Kidney capillary endothelial cell (primary cell): ENCODE data around the gene BCR.

Source experiments
- DNase-seq: peaks from one replicate; pipeline ENCODE4 v3.0.0-alpha.2; 2018; ENCODE audit warnings: low spot score

Gene BCR

DNA sequence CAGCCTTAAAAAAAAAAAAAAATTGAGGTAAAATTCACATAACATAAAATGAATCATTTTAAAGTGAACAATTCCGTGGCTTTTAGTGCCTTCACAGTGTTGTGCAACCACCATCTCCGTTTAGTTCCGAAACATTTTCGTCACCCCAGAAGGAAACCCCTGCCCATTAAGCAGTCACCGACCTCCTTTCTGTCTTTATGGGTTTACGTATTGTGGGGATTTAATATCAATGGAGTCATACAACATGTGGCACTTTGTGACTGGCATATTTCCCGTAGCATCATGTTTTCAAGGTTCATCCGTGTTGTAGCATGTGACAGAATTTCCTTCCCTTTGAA lies 65.5 kb downstream of the BCR start:
- DNase-seq, result no peak

DNA sequence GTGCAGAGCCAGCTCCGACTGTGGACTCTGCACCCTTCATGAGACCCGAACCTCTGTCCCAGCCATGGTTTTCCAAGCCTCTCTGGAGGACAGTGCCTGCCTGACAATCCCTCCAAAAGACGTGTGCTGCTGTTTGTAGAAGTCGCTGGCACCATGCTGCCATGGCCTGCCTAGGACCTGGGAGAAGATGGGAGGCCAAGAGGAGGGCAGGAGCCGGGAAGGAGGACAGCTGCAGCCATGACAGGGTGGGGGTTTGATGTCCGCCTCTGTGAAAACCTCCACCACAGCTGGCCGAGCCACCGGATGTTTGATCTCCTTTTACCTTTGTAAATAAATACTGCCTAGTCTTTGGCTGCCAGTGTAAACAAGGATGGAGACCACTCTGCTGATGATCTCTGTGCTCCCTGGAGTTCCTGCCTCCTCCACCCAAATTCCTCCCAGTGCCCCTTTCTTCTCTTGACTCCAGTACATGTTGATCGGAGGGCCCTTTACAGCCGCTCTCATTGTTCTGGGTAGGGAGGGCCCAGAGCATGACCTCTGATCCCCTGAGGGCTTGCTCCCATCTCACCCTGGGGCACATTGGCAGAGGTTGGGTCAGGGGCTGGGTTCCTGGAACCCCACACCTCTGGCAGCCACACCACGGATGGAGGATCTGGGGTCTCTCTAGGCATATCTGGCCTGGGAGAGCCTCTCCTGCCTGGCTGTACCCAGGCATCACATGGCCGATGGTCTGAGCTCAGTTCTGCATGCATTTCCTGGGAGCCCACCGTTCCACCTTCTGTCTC lies 66.9 kb downstream of the BCR start:
- no peak for DNase-seq

DNA sequence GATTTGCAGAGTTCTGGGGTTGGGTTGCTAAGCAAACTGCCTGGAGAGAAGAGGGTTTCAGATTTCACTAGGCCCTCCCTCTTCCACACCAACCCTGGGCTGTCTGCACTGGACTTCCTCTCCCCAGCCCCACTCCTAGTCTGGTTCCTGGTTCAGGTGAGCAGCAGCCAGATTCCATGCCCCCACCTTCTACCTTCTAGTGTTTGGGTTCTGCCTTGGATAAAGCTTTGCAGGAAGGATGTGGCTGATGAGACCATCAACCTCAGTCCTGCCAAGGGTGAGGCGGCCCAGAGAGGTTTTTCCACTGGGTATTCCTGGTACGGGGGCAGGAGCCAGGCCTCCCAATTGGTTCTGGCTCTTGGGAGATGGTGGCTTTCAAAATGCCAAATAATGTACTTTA lies 68.3 kb downstream of the BCR start:
- no peak for DNase-seq

DNA sequence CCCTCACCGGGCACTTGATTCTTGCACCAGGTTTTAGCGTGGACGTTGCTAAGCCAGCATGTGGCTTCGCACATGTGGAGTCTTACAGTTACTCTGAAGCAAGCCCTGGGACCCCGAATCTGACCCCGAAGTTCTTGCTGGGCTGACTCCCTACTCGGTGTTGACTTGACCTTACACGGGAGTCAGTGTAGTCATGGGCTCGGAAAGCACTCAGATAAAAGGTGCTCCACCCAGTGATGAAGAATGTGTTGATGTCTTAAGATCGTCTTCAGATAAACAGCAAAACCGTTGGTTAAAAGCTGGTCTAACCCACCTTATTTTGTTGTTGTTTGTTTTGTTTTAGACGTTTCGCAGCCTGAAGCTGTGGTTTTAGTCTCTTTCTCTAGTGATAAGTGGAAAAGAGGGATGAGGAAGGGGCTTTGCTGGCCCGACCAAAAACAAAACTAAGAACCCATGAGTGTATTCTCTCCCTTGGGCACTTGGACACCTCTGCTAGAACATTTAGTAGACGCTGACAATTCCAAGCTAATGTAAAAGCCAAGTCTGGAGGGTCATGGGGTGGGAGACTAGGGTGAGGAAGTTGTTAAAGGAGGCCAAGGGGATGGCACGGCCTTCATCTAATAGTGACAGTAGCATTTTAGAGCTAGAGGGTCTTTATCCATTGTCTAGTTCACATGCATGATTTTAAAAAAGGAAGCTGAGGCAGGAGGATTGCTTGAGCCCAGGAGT lies 69.9 kb downstream of the BCR start:
- DNase-seq, result no peak

DNA sequence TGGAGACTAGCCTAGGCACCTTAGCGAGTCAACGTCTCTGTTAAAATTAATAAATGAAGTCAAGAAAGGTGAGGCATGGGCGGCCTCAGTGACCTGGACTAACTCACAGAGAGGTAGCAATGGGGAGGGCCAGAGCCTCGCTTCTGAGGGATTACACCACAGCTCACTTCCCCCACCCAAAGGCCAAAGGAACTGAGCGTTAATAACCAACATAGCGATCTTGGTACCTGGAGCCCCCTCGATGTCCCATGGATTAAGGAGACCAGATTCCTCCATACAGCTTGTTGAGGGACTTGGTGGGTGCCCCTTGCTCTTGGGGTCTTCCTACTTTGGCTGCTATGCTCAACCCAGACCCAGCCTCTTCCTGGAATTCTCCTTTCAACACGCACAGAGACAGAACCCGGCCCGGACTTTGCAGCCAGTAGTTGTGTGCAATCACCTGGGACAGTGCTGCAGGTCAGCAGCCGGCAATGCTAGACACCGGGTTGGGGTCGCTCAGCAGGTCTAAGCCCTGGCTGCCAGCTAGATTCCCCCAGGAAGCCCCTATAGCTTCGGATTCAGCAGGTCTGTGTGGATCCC lies 70.6 kb downstream of the BCR start:
- DNase-seq, result no peak

DNA sequence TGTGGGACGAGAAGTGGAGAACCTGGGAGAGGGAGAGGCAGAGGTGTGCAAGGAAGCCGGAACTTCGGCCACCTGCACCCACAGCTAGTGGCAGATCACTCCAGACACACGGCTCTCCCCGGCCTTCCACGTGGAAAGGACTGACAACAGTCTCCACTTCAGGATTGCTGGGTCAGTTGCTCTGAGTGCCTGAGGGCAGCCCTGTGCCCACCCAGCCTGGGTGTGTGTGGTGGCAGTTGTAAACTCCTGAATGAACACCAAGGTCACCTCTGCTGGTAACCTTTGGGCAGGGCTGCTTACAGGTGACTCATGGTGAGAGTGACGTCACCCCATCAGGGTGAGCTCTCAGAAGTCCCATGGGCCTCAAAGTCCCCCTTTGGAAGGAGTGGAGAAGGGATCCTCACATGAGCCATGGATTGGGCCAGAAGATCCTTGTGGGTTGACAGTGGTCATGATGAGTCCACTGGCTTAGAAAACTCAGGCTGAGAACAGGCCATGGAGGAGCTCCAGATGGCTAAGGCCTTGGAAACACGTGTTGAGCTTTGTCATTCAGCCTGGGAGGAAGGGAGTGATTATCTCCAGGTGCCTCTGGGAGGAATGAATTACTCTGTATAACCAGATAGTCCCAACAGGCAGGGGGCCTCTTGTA lies 71.3 kb downstream of the BCR start:
- no peak for DNase-seq

DNA sequence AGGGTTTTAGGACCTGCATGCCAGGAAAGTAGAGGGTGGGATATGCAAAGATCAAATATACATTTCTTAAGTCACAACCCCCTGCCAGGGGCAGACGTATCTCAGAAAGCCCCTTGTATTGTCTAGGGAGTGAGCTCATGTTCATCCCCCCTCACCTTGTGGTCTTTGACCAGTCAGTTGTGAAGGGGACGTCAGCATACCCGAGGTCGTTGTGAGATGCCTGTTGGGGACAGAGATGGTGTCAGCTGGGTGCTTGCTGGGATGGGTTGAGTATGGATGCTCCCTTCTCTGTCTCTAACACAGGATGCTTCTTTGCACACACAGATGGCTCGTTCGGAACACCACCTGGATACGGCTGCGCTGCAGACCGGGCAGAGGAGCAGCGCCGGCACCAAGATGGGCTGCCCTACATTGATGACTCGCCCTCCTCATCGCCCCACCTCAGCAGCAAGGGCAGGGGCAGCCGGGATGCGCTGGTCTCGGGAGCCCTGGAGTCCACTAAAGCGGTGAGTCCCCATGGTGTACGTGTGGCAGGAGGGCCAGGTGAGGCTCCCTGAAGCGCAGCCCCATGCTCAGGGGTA lies 73.3 kb downstream of the BCR start:
- DNase-seq, result no peak

DNA sequence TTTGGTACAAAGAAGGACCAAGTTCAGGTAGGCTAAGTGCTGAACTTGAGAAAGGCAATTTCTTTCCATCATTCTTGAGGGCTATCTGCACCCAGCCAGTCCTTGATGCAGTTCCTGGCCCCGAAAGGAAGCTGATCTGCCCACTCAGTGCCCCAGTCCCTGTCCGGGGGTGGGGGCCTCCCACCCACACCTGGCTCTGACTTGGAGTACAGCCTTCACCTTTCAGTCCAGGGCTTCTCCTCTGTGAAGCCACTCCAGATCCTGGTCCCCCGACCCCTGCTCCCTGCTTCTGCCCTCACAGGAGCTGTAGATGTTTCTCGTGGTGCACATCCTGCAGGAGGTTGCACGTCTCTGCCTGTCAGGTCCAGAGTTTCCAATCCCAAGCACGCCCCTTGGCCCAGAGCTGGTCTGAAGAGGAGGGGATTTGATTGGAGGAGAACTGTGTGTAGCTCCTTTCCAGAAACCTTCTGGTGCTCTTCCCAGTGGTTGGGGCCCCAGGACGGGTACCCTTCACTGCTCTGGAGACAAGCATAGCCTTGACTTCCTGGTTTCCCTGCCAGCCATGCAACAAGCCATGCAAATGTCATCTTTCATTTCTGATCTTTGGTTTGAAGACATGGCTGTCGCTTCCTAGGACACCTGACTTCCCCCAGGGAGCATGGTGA lies 75.3 kb downstream of the BCR start:
- DNase-seq, result no peak

DNA sequence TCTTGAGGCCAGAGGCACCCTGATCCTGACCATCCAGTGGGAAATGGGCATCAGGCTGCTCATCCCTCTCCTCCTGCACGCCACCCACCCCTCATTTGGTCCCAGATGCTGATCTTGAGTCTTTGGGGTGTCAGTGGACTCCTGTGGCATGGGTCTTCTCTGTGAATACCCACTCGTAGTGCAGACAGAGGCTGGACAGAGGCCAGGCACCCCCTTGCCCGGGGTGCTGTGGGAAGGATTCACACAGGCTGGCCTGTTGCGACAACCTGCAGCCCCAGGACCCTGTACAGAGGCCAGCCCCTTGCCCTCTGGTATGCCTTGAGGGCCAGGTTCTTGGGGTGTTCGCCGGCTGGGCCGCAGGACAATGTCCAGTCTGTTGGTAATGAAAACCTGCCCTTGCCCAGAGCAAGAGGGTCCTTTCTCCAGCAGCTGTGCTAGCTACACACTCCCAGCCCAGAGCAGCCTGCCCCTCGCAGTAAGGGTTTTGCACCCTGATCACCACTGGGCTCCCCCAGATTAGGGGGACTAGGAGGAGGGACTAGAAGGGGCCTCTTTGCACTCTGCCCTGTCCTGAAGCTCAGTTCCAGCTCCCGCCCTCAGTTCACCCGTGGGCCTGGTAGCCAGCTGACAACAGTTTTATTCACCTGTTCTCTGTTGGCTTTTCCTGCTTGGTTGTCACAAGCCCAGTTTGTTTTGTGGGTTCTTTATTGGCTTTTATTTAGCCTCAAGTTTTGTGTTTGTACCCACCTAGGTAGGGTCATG lies 76.0 kb downstream of the BCR start:
- no peak for DNase-seq

DNA sequence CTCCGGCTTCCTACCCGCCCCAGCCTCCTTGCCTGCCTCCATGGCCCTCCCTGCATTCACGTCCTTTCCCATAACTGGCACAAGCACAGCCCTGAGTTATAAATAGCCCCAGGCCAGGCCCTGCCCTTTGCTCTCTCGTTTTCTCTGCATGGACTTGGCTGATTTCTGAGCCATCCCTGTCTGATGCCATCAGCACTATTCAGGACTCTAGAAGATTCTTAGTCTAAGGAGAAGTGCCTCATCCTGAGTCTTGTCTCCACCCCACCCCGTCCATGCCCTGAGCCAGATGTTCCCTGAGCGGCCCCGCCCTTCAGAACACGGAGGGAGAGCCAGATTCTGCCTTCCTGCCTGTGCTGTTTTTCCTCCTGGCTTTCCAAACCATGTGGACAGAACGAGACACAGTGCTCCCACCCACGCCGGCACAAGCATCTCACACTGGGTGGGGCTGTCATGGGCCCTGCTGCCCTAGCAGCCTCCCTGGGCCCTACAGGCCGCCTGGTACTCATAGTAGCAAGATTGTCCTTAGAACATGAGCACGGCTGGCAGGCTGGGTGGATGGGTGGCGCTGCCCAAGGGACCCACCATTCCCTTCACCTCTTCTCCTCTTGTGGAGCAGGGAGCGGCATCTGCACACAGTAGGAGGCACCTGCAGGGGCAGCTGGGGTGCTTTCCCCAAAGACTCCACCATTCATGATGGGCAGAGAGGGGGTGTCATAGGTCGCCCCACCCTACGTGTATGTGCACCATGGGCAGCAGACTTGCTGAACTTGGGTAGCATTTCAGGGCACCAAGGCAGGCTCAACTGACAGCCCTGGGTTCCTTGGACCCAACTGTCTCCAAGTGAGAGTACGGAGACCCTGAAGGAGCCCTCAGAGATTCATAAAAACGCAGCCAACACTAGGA lies 76.9 kb downstream of the BCR start:
- no peak for DNase-seq

DNA sequence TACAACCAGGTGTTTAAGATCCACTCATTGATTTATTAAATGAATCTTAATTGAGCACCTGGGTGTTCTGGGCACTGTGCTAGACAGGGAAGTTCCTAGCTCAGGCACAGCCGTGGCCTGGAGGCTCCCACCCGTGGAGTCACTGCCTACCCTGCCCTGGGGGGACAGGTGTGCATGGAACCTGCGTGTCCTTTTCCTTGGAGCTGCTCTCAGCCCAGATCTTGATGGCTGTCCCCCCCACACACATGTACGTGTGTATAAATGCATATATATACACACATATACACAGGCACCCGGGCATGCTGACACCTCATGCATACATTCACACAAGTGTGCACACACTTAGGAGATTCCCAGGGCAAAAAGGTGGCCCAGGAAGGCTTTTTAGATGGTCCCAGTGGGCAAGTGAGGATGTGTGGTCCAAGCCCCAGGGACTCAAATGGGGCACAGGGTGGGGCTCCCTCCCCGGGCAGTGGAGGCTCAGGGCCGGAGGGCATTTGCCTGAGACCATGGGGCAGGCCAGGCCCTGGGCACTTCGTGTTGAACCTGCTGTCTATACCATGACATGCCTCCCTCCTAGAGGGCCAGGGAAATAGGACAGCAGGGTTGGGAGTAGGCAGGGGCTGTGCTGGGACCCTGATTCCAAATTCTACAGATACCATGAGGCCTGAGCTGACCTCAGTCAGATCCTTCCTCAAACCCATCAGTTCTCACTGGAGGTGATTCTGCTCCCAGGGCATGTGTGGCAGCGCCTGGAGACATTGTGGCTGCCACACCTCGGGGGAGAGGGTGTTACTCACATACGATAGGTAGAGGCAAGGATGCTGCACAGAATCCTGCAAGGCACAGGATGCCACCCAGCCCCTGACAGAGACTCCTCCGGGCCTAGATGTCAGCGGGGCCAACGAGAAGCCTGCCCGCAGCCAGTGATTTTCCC lies 77.8 kb downstream of the BCR start:
- DNase-seq, result no peak

DNA sequence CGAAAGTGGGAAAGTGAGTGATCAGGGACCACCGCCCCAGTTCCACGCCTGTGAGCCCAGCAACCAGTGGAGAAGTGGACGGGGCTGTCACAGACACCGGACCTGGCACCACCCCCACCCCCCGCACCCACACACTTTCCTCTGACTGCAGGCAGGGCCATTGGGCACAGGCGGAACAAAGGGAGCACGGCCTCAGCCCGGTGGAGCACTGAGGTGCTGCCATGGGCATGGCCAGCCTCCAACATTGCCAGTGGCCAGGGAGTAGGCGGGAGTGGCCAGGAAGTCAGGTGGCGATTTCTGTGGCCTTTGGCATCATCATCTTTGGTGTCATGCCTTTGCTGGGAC lies 78.5 kb downstream of the BCR start:
- DNase-seq, result no peak

DNA sequence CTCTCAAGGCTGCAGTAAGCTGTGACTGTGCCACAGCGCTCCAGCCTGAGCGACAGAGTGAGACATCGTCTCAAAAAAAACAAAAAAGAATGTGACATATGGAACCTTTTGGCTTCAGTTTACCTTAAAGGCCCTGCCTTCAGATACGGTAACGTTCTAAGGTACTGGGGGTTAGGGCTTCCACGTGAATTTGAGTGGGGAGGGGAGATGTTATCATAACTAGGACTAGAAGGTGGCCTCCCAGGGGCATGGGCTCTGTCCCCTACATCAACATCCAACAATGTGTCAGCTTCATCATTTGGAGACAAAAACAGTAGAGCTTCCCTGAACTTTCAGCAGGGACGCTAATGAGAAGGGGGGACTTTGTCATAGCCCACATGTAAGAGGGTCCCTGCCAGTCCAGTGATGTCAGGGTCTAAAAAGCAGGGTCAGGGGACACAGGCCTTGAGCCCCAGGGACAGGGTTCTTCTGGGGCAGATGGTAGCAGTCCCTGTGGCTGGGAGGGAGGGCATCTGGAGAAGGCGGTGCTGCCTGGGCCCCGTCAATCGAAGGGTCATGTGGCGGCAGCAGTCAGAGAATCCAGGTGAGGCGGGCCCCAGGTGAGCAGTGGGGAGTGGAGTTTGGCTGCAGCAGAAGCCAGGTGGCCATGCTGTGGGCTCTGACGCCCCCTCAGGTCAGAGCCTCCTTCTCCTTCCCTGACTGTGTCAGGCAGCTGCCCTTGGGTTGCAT lies 79.8 kb downstream of the BCR start:
- no peak for DNase-seq

DNA sequence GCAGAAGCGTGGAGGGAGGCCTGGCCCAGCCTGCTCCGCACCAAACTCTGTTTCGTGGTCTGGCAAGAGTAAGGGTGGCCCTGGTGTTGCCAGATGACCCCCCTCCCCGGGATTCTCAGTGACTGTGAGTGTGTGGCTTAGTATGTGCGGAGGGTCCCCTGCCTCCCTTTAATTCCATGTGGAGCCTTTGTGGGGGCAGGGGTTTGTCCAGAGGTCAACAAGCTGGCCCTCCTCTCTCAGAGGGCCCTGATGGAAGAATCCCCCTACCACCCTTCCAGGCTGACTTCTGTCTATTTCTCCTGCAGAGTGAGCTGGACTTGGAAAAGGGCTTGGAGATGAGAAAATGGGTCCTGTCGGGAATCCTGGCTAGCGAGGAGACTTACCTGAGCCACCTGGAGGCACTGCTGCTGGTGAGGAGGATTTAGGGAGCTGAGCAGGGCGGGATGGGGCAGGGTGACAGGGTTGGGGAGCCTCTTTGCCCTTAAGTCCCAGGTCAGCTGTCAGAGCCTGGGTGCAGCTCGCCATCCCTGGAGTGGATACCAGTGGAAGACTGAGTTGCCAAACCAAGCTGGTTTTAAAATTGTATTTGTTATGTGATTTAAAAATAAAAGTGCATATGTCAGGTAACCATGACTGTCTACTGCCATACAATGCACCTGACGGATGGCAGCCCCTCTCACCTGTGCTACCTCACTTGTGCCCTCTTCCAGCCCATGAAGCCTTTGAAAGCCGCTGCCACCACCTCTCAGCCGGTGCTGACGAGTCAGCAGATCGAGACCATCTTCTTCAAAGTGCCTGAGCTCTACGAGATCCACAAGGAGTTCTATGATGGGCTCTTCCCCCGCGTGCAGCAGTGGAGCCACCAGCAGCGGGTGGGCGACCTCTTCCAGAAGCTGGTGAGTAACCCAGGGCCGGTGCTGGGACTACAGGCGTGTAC lies 80.6 kb downstream of the BCR start:
- DNase-seq, result no peak

DNA sequence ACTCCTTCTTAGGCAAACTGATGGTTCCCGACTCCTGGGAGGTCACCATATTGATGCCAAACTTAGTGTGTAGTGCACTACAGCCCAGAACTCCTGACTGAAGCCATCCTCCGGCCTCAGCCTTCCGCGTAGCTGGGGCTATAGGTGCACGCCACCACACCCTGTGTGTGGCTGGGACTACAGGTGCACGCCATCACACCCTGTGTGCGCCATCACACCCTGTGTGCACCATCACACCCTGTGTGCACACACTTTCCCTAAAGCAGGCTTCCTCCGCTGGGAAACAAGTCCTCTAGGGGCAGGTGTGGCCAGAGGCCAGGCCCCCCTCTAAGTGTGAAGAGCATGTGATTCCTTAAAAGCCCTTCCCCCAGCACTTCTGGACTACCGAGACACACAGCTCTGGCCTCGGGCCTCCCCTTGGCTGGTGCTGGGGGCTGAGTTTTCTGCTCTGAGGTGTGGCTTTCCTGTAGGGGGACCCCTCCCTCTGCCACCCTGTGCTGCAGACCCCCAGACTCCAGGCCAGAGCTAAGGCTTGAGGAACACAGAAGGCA lies 81.7 kb downstream of the BCR start:
- no peak for DNase-seq

DNA sequence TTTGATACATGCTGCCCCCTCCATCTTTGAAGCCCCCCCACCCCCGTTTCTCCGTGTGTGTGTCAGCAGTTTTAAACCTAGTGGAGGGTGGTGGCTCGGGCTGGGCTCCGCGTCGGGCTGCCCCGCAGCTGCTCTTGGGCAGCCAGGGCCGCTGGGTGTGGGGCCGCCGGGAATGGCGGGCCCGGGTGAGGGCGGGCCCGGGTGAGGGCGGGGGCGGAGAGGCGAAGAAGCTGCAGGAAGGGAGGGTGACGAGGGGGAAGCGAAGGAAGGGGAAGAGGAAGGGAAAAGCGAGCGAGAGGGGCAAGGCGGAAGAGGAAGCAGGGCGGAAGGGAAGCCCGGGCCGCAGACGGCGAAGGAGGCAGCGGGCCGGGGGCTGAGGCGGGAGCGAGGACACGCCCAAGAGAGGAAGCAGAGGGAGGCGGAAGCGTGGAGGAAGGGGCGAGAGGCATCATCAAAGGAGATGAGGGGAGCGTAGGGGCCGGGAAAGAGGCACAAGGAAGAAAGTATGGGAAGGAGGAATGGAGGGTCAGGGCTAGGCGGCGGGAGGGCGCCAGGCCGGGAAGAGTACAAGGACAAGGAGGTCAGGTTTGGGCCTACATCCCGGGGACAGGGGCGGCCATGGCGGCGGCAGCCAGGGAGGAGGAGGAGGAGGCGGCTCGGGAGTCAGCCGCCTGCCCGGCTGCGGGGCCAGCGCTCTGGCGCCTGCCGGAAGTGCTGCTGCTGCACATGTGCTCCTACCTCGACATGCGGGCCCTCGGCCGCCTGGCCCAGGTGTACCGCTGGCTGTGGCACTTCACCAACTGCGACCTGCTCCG lies 82.4 kb downstream of the BCR start:
- no peak for DNase-seq
